GM12892 (cell line): ENCODE results near the gene MACROD2.

Experiments used
- DNase-seq: peaks from one replicate; pipeline ENCODE4 v3.0.0; 2011; ENCODE audit not compliant: insufficient read length
- FAIRE-seq: peaks from 2 replicates; lab custom pipeline; 2011; peaks lifted over from hg19 to GRCh38; lab: Jason Lieb, UNC
- POLR2A ChIP-seq: IDR thresholded peaks from 2 replicates; pipeline ENCODE4 v1.6.1; 2011; ENCODE audit warnings: low read depth, low read length, control low read depth
- POLR2AphosphoS5 ChIP-seq: IDR thresholded peaks from 2 replicates; pipeline ENCODE4 v1.6.1; 2011; ENCODE audit warnings: low read depth, low read length, control low read depth
- TAF1 ChIP-seq: IDR thresholded peaks from 2 replicates; pipeline ENCODE4 v1.6.1; 2011; ENCODE audit warnings: low read depth, mild to moderate bottlenecking, control low read depth, low read length, borderline replicate concordance

Gene MACROD2

GRCh38 chr20:15917283-15917682, 1922.0 kb downstream of the MACROD2 start:
- TF ChIP-seq POLR2AphosphoS5 (no peak), POLR2A (no peak), TAF1 (no peak)
- FAIRE-seq (no peak), DNase-seq (no peak)

- FAIRE-seq (no peak), DNase-seq (no peak)
- TF ChIP-seq POLR2AphosphoS5 (no peak), POLR2A (no peak), TAF1 (no peak)
These were observed 1923.3 kb downstream of the MACROD2 start for GRCh38 chr20:15918631-15919030.

- no peak for TF ChIP-seq TAF1
- no peak for TF ChIP-seq POLR2AphosphoS5
- TF ChIP-seq POLR2A: no peak
- DNase-seq: no peak
- FAIRE-seq: no peak
These were observed 1923.8 kb downstream of the MACROD2 start for GRCh38 chr20:15919118-15919517.

- no peak for FAIRE-seq
- no peak for TF ChIP-seq POLR2AphosphoS5
- TF ChIP-seq POLR2A: no peak
- TF ChIP-seq TAF1: no peak
These were observed 1926.6 kb downstream of the MACROD2 start for GRCh38 chr20:15921930-15922329.

GRCh38 chr20:15922556-15922955, 1927.2 kb downstream of the MACROD2 start:
- DNase-seq: no peak
- FAIRE-seq: no peak
- TF ChIP-seq POLR2AphosphoS5 (no peak), POLR2A (no peak), TAF1 (no peak)

More at GRCh38 chr20:15921930-15922329, 1926.6 kb downstream of the MACROD2 start:
- no peak for DNase-seq

GRCh38 chr20:15923030-15923776, 1927.9 kb downstream of the MACROD2 start:
- TF ChIP-seq POLR2A: no peak
- no peak for TF ChIP-seq TAF1
- TF ChIP-seq POLR2AphosphoS5: no peak
- FAIRE-seq (no peak), DNase-seq (no peak)

GRCh38 chr20:15924556-15924955, 1929.2 kb downstream of the MACROD2 start:
- TF ChIP-seq POLR2A (no peak), TAF1 (no peak), POLR2AphosphoS5 (no peak)
- DNase-seq: no peak
- FAIRE-seq: no peak

GRCh38 chr20:15925376-15925775, 1930.1 kb downstream of the MACROD2 start:
- TF ChIP-seq TAF1 (no peak), POLR2AphosphoS5 (no peak), POLR2A (no peak)
- FAIRE-seq (no peak), DNase-seq (no peak)

GRCh38 chr20:15927893-15928650, 1932.8 kb downstream of the MACROD2 start:
- FAIRE-seq (no peak), DNase-seq (no peak)
- TF ChIP-seq POLR2A: no peak
- no peak for TF ChIP-seq TAF1
- TF ChIP-seq POLR2AphosphoS5: no peak

- FAIRE-seq (no peak), DNase-seq (no peak)
- TF ChIP-seq POLR2AphosphoS5 (no peak), TAF1 (no peak), POLR2A (no peak)
These were observed 1933.6 kb downstream of the MACROD2 start for GRCh38 chr20:15928946-15929345.

- DNase-seq: no peak
These were observed 1935.3 kb downstream of the MACROD2 start for GRCh38 chr20:15930311-15931305.

GRCh38 chr20:15931897-15932296, 1936.6 kb downstream of the MACROD2 start:
- FAIRE-seq (no peak), DNase-seq (no peak)
- TF ChIP-seq POLR2AphosphoS5 (no peak), POLR2A (no peak), TAF1 (no peak)

More at GRCh38 chr20:15930311-15931305, 1935.3 kb downstream of the MACROD2 start:
- TF ChIP-seq POLR2A: no peak
- TF ChIP-seq TAF1: no peak
- no peak for TF ChIP-seq POLR2AphosphoS5
- FAIRE-seq: no peak
